Hematopoietic multipotent progenitor cell treated with erythropoietin and hydrocortisone succinate and interleukin-3 and kit ligand, for 17 days (in vitro differentiated cells): ENCODE measurements around the gene KLHDC1.

Source experiments
- DNase-seq: peaks from one replicate; pipeline ENCODE4 v3.0.0-alpha.2; 2015; ENCODE audit warnings: low spot score

The KLHDC1 gene

DNA sequence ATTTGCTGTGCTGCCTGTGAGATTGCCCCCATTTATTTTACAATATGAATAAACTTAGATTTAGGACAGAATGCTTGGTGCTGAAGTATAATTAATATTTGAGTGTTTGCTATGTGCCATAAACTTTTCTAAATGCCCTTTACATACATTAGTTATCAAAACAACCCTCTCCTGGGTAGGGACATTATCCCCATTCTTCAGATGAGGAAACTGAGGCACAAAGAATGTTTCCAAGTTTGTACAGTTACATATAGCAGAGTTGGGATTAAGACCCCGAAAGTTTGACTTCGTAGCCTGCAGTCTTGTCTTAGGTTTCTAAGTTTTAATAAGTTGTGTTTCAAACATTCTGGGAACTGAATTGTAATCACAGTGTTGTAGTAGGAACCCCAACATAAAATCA, 93.4 kb downstream of the KLHDC1 start:
- no peak for DNase-seq

GRCh38 chr14:49792618-49793017, 99.7 kb downstream of the KLHDC1 start:
- DNase-seq, result no peak

- DNase-seq, result no peak
These were observed 103.1 kb downstream of the KLHDC1 start for GRCh38 chr14:49796025-49796424.
